Coronary artery (tissue), 2 donors: ENCODE results near the gene CNFN.

ENCODE experiments used
- DNase-seq: peaks from one replicate; pipeline ENCODE4 v3.0.0-alpha.2; 2017; ENCODE audit warnings: low spot score
- H3K27ac ChIP-seq, 2 donors: fragments of 200-600 bp; sonication (generic); one replicate each; pipeline ENCODE4 v1.5.1; 2016 to 2019
- H3K4me3 ChIP-seq: fragments of 200-600 bp; sonication (generic); 2 replicates; pipeline ENCODE4 v1.5.1; 2016; ENCODE audit warnings: mild to moderate bottlenecking, moderate library complexity
- CTCF ChIP-seq: fragments of 200-600 bp; sonication (generic); IDR thresholded peaks from one replicate; pipeline ENCODE4 v1.5.1; 2019; ENCODE audit warnings: antibody characterized with exemption

CNFN gene

GRCh38 chr19:42356686-42357085 lies 33.4 kb downstream of the CNFN start:
- Histone ChIP-seq H3K4me3 (no peak overlapping the region), H3K27ac (no peak overlapping the region)
- TF ChIP-seq CTCF, result no peak
- DNase-seq, result no peak

GRCh38 chr19:42355896-42356295 lies 34.2 kb downstream of the CNFN start:
- no peak overlapping the region for H3K4me3 ChIP-seq
- no peak overlapping the region for H3K27ac ChIP-seq
- no peak for TF ChIP-seq CTCF
- no peak for DNase-seq

- no peak for TF ChIP-seq CTCF
- DNase-seq, result no peak
- Histone ChIP-seq H3K4me3 (no peak overlapping the region), H3K27ac (no peak overlapping the region)
Measured at GRCh38 chr19:42353341-42354015, 36.6 kb downstream of the CNFN start.

GRCh38 chr19:42352301-42353259 lies 37.5 kb downstream of the CNFN start:
- Histone ChIP-seq H3K27ac (no peak overlapping the region), H3K4me3 (no peak overlapping the region)
- DNase-seq, result no peak
- no peak for TF ChIP-seq CTCF

GRCh38 chr19:42351079-42351735 lies 38.9 kb downstream of the CNFN start:
- no peak overlapping the region for H3K4me3 ChIP-seq
- TF ChIP-seq CTCF, result no peak
- no peak overlapping the region for H3K27ac ChIP-seq
- DNase-seq, result no peak

- H3K27ac ChIP-seq, result no peak overlapping the region
- no peak for TF ChIP-seq CTCF
- no peak overlapping the region for H3K4me3 ChIP-seq
- DNase-seq, result no peak
Measured at GRCh38 chr19:42350417-42350816, 39.7 kb downstream of the CNFN start.
